ENCODE data around the gene CELSR1. TPM values are rescaled to one million over a fixed set of nuclear protein-coding genes. Genes with fewer than 3 reads are reported as not detected.

CELSR1 gene
- total RNA-seq, 3 donors from 2014 or later: 0.96 to 36.7 (median 21.2) TPM

GRCh38 chr22:46459347-46460065 lies 77.9 kb downstream of the CELSR1 start:
- Histone ChIP-seq H3K4me3 (no peak overlapping the region), H3K4me1 (no peaks in the 10 kb centered on the region), H3K9me3 (no peaks in the 10 kb centered on the region), H3K27ac (no peak overlapping the region), H3K36me3 (no peaks in the 10 kb centered on the region), H3K27me3 (no peaks in the 10 kb centered on the region)
- DNase-seq (ENCODE audit: low spot score in 2 of 2): no peak
- no peak for TF ChIP-seq CTCF (IDR thresholded peaks at IDR 0.05)
- TF ChIP-seq POLR2AphosphoS5 (IDR thresholded peaks at IDR 0.05): no peak
- intact Hi-C loops (cut with DNase I; ENCODE audit: low total_unique reads): no loop called here

GRCh38 chr22:46458525-46458924 lies 78.9 kb downstream of the CELSR1 start:
- H3K9me3 ChIP-seq: no peaks in the 10 kb centered on the region
- no peak for DNase-seq (ENCODE audit: low spot score in 2 of 2)
- no peaks in the 10 kb centered on the region for H3K4me1 ChIP-seq
- intact Hi-C loops (cut with DNase I; ENCODE audit: low total_unique reads): no loop called here
- H3K36me3 ChIP-seq: no peaks in the 10 kb centered on the region
- no peak overlapping the region for H3K27ac ChIP-seq
- no peak overlapping the region for H3K4me3 ChIP-seq
- TF ChIP-seq POLR2AphosphoS5 (IDR thresholded peaks at IDR 0.05) (no peak), CTCF (IDR thresholded peaks at IDR 0.05) (no peak), POLR2A (IDR thresholded peaks at IDR 0.05) (no peak)
- no peaks in the 10 kb centered on the region for H3K27me3 ChIP-seq

- Histone ChIP-seq H3K9me3 (no peaks in the 10 kb centered on the region), H3K27me3 (no peaks in the 10 kb centered on the region), H3K36me3 (no peaks in the 10 kb centered on the region), H3K4me1 (no peaks in the 10 kb centered on the region), H3K27ac (no peak overlapping the region), H3K4me3 (no peak overlapping the region)
- intact Hi-C loops (cut with DNase I; ENCODE audit: low total_unique reads): no loop called here
- DNase-seq (ENCODE audit: low spot score in 2 of 2): no peak
- no peak for TF ChIP-seq CTCF (IDR thresholded peaks at IDR 0.05)
- TF ChIP-seq POLR2A (IDR thresholded peaks at IDR 0.05): no peak
- TF ChIP-seq POLR2AphosphoS5 (IDR thresholded peaks at IDR 0.05): no peak
These were observed 79.6 kb downstream of the CELSR1 start for GRCh38 chr22:46457502-46458488.

GRCh38 chr22:46456818-46457163 lies 80.6 kb downstream of the CELSR1 start:
- TF ChIP-seq POLR2AphosphoS5 (IDR thresholded peaks at IDR 0.05) (no peak), POLR2A (IDR thresholded peaks at IDR 0.05) (no peak), CTCF (IDR thresholded peaks at IDR 0.05) (no peak)
- no peak overlapping the region for H3K4me3 ChIP-seq
- no peak for DNase-seq (ENCODE audit: low spot score in 2 of 2)
- H3K4me1 ChIP-seq: no peaks in the 10 kb centered on the region
- H3K27ac ChIP-seq: no peak overlapping the region
- intact Hi-C loops (cut with DNase I; ENCODE audit: low total_unique reads): no loop called here
- H3K9me3 ChIP-seq: no peaks in the 10 kb centered on the region
- H3K36me3 ChIP-seq: no peaks in the 10 kb centered on the region
- H3K27me3 ChIP-seq: no peaks in the 10 kb centered on the region

GRCh38 chr22:46455446-46455845 lies 82.0 kb downstream of the CELSR1 start:
- H3K4me1 ChIP-seq: no peaks in the 10 kb centered on the region
- H3K27ac ChIP-seq: no peak overlapping the region
- no peak overlapping the region for H3K4me3 ChIP-seq
- DNase-seq (ENCODE audit: low spot score in 2 of 2): no peak
- intact Hi-C loops (cut with DNase I; ENCODE audit: low total_unique reads): no loop called here
- TF ChIP-seq CTCF (IDR thresholded peaks at IDR 0.05) (no peak), POLR2A (IDR thresholded peaks at IDR 0.05) (no peak), POLR2AphosphoS5 (IDR thresholded peaks at IDR 0.05) (no peak)
- no peaks in the 10 kb centered on the region for H3K36me3 ChIP-seq
- no peaks in the 10 kb centered on the region for H3K9me3 ChIP-seq
- H3K27me3 ChIP-seq: no peaks in the 10 kb centered on the region
